Kidney (tissue), 14 donors: ENCODE results near the gene PITX1. TPM values are rescaled to one million over a fixed set of nuclear protein-coding genes. Genes with fewer than 3 reads are reported as not detected.

Experiments used
- DNase-seq, 5 donors: peaks; one replicate each; pipeline ENCODE4 v3.0.0-alpha.2; 2013 to 2020
- FAIRE-seq: peaks from 2 replicates; lab custom pipeline; 2012; peaks lifted over from hg19 to GRCh38; lab: Jason Lieb, UNC
- H3K27ac ChIP-seq, 2 donors: one replicate each; pipeline ENCODE4 v1.7.0; 2013; ENCODE audit warnings: low read depth in 2 of 2, low read length in 2 of 2, inconsistent platforms in 1 of 2
- H3K27me3 ChIP-seq: one replicate; pipeline ENCODE4 v1.7.1; 2013; ENCODE audit warnings: low read length, inconsistent platforms; ENCODE audit not compliant: control insufficient read depth, insufficient read depth
- H3K36me3 ChIP-seq, 3 donors: one replicate each; pipeline versions ENCODE4 v1.7.0 to v1.7.1; 2013; ENCODE audit warnings: low read length in 3 of 3, control low read depth in 1 of 3, inconsistent platforms in 1 of 3; ENCODE audit not compliant: insufficient read depth in 3 of 3, control insufficient read depth in 2 of 3
- H3K4me1 ChIP-seq, 3 donors: one replicate each; pipeline versions ENCODE4 v1.7.0 to v1.7.1; 2013; ENCODE audit warnings: low read length in 3 of 3, inconsistent platforms in 1 of 3, low read depth in 1 of 3; ENCODE audit not compliant: control insufficient read depth in 2 of 3, insufficient read depth in 2 of 3
- H3K4me3 ChIP-seq, 3 donors: one replicate each; pipeline versions ENCODE4 v1.7.0 to v1.8.1; 2013; ENCODE audit warnings: low read length in 3 of 3, control low read depth in 1 of 3, inconsistent platforms in 1 of 3
- H3K9ac ChIP-seq, 3 donors: one replicate each; pipeline versions ENCODE4 v1.7.0 to v1.7.1; 2013; ENCODE audit warnings: low read length in 3 of 3, control low read depth in 1 of 3, inconsistent platforms in 1 of 3
- H3K9me3 ChIP-seq, 3 donors: one replicate each; pipeline versions ENCODE4 v1.7.0 to v1.7.1; 2013; ENCODE audit warnings: low read length in 3 of 3, control low read depth in 1 of 3, inconsistent platforms in 1 of 3; ENCODE audit not compliant: control insufficient read depth in 2 of 3, insufficient read depth in 1 of 3
- intact Hi-C: fragments of 100-400 bp; cut with DNase I; formaldehyde crosslinking; loops from one replicate; pipeline ENCODE4 v1.11.1; 2022
- polyA plus RNA-seq: library from polyadenylated mRNA; stranded (reverse); fragments of 350-450 nt; fragmentation: Illumina TruSeq; extraction: RNeasy Lipid Tissue Mini Kit (QIAGEN cat#74804); gene quantifications from one replicate; pipeline ENCODE4 v1.2.3, GENCODE V29; 2014; ENCODE audit warnings: low read depth, low replicate concordance; ENCODE audit not compliant: insufficient read depth
- total RNA-seq: library from RNA; stranded (reverse); fragmentation: NEBNext Ultra II Directional; extraction: Animal tissue kit (Norgen Biotek cat#: 25700); gene quantifications from one replicate; pipeline ENCODE4 v1.2.1, GENCODE V29; 2021
- TF ChIP-seq, protein P1 (sequence below): IDR thresholded peaks from 3 replicates; pipeline ENCODE4 v1.5.1; 2012; ENCODE audit warnings: mild to moderate bottlenecking, moderate library complexity, borderline replicate concordance; ENCODE audit not compliant: insufficient read depth; ENCODE audit errors: extremely low read depth
- donor health status: control.
- donor health status: control.
- donor health status: control.
- donor health status: control.
- donor health status: control.
- donor health status: DM: yes; HTN: yes; CAD: no.
- donor health status: Normal renal cell carcinoma (clear cell type).

Gene PITX1
- total and polyA plus RNA-seq, 2 donors from 2014 or later = not detected

GRCh38 chr5:135016861-135017290, 17.2 kb downstream of the PITX1 start:
- TF ChIP-seq, protein P1, sequence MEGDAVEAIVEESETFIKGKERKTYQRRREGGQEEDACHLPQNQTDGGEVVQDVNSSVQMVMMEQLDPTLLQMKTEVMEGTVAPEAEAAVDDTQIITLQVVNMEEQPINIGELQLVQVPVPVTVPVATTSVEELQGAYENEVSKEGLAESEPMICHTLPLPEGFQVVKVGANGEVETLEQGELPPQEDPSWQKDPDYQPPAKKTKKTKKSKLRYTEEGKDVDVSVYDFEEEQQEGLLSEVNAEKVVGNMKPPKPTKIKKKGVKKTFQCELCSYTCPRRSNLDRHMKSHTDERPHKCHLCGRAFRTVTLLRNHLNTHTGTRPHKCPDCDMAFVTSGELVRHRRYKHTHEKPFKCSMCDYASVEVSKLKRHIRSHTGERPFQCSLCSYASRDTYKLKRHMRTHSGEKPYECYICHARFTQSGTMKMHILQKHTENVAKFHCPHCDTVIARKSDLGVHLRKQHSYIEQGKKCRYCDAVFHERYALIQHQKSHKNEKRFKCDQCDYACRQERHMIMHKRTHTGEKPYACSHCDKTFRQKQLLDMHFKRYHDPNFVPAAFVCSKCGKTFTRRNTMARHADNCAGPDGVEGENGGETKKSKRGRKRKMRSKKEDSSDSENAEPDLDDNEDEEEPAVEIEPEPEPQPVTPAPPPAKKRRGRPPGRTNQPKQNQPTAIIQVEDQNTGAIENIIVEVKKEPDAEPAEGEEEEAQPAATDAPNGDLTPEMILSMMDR = no peak
- intact Hi-C loops = no loop called here
- no peak for FAIRE-seq
- no peak overlapping the region for H3K27ac ChIP-seq
- no peak overlapping the region for H3K9ac ChIP-seq
- H3K4me3 ChIP-seq = no peak overlapping the region
- H3K9me3 ChIP-seq = no peaks in the 10 kb centered on the region
- DNase-seq = peak in 2 of 5 donors; percentile 13 to 44
- H3K36me3 ChIP-seq = no peaks in the 10 kb centered on the region
- no peaks in the 10 kb centered on the region for H3K27me3 ChIP-seq
- H3K4me1 ChIP-seq = no peaks in the 10 kb centered on the region

GRCh38 chr5:135015942-135016341, 18.1 kb downstream of the PITX1 start:
- no peaks in the 10 kb centered on the region for H3K4me1 ChIP-seq
- no peak overlapping the region for H3K9ac ChIP-seq
- no peaks in the 10 kb centered on the region for H3K9me3 ChIP-seq
- peak in 2 of 5 donors; percentile 9 to 10 for DNase-seq
- no peak for FAIRE-seq
- TF ChIP-seq, protein P1 = no peak
- H3K27me3 ChIP-seq = no peaks in the 10 kb centered on the region
- intact Hi-C loops = no loop called here
- no peaks in the 10 kb centered on the region for H3K36me3 ChIP-seq
- H3K27ac ChIP-seq = no peak overlapping the region
- no peak overlapping the region for H3K4me3 ChIP-seq

- intact Hi-C loops = no loop called here
- Histone ChIP-seq H3K9me3 (no peaks in the 10 kb centered on the region), H3K27me3 (no peaks in the 10 kb centered on the region), H3K9ac (no peak overlapping the region), H3K27ac (no peak overlapping the region), H3K4me3 (no peak overlapping the region), H3K36me3 (no peaks in the 10 kb centered on the region), H3K4me1 (no peaks in the 10 kb centered on the region)
- TF ChIP-seq, protein P1 = no peak
- FAIRE-seq = no peak
- DNase-seq = peak in 1 of 5 donors; percentile 41
Measured at GRCh38 chr5:135013947-135014570, 20.0 kb downstream of the PITX1 start.
